Stimulated activated CD4-positive, alpha-beta T cell treated with anti-CD3 and anti-CD28 coated beads, Interleukin-15, amount 100 ng/mL, for 24 hours (primary cell): ENCODE data around the gene CDCA8.
"Not testable (repeated sequence)": the region's sequence is repeated elsewhere in the genome, so short reads cannot be mapped to it uniquely, and the experiment has no call there.

Experiments
- DNase-seq: peaks from one replicate; pipeline ENCODE4 v3.0.0-alpha.2; 2020

CDCA8 gene

DNA sequence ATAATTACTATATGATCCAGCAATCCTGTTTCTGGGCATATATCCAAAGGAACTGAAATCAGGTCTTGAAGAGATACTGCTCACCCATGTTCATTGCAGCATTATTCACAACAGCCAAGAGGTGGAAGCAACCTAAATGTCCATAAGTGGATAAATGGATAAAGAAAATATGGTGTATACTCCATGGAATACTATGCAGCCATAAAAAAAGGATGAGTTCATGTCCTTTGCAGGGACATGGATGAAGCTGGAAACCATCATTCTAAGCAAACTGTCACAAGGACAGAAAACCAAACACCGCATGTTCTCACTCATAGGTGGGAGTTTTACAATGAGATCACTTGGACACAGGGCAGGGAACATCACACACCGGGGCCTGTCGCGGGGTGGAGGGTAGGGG is 46.3 kb downstream of the CDCA8 start:
- DNase-seq: not testable (repeated sequence)

DNA sequence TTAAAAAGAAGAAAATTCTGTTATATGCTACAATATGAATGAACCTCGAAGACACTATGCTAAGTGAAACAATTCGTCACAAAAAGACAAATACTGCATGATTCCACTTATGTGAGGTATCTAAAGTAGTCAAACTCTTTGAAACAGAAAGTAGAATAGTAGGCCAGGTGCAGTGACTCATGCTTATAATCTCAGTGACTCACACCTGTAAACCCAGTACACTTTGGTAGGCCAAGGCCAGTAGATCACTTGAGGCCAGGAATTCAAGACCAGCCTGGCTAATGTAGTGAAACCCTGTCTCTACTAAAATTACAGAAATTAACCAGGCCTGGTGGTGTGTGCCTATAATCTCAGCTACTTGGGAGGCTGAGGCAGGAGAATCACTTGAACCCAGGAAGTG is 46.9 kb downstream of the CDCA8 start:
- DNase-seq: peak; percentile 21

DNA sequence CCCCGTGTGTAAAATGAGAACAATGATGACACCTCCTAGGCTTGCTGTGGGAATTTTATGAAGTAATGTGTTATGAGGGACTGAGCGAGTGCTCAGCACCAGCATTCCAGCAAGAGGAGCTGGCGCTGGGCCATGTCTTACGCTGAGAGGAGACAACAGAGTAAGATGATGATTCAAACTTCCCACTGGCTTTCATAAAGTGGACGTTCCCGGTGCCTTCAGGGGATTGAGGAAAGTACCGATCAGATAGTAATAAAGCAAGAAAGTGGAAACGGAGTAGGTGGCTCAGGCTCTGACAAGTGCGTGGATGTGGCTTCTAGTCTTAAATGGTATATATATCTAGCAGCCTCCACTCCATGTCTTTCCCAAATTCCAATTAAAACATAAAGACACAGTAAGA is 48.8 kb downstream of the CDCA8 start:
- no peak for DNase-seq

DNA sequence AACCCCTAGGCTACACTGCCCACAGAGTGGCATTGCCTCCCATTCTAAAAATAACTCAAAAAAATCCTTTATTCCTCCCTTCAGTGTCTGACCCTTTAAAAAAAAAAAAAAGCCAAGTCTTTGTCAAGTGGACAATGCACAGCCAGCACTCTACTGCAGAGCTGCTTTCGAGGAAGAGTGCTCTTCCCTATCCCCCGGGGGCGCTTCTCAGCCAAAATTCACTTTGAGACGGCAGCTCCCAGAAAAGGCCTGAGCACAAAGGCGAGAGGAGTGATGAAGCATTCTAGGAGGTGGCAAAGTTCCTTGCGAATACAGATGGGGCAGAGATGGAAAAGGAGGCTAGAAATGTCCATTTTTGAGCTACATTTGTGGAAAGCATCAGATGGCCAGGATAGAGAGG is 49.3 kb downstream of the CDCA8 start:
- DNase-seq: no peak

DNA sequence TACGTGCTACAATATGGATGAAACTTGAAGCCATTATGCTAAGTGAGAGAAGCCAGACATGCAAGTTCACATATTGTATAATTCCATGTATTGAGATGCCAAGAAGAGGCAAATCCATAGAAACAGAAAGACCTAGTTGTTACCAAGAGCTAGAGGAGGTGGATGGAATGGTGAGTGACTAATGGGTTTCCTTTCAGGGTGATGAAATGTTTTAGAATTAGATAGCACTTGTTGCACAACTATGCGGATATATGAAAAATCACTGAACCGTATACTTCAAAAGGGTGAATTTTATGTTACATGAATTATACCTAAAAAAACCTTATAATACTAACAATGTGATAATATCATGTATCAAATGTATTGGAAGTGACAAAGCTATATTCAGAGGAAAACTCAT is 54.5 kb downstream of the CDCA8 start:
- DNase-seq: no peak

DNA sequence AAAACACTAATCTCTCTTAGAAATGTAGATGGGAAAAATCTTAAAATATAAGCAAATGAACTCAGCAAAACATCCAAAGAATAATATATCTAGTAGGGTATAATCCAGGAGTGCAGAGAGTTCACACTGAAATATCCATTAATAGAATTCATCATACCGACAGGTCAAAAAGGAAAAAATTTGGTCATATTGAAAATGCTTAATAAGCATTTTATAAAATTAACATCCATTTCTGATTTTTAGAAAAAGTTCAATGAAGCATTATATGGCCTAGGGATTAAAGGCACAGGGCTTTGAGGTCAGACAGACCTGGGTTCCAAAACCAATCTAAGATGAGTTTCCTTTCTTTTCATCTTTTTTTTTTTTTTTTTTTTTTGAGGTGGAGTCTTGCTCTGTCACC is 56.2 kb downstream of the CDCA8 start:
- no peak for DNase-seq

DNA sequence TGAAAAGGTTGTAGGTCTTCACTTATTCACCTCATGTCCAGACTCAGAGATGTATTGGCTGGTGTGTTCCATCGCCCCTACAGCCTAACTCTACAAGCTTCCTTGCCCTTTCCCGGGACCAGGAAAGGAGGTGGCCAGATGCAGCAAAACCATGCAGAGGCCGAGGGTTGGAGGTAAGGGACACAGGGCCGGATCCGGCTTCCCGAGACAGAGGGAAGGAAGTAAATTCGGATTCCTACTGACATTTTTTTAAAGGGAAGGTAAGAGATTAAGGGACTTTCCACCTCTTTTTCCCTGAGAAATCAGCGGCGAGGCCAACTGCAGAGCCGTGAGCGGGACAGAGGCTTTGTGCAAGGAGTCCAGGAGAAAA is 59.9 kb downstream of the CDCA8 start:
- DNase-seq: no peak

DNA sequence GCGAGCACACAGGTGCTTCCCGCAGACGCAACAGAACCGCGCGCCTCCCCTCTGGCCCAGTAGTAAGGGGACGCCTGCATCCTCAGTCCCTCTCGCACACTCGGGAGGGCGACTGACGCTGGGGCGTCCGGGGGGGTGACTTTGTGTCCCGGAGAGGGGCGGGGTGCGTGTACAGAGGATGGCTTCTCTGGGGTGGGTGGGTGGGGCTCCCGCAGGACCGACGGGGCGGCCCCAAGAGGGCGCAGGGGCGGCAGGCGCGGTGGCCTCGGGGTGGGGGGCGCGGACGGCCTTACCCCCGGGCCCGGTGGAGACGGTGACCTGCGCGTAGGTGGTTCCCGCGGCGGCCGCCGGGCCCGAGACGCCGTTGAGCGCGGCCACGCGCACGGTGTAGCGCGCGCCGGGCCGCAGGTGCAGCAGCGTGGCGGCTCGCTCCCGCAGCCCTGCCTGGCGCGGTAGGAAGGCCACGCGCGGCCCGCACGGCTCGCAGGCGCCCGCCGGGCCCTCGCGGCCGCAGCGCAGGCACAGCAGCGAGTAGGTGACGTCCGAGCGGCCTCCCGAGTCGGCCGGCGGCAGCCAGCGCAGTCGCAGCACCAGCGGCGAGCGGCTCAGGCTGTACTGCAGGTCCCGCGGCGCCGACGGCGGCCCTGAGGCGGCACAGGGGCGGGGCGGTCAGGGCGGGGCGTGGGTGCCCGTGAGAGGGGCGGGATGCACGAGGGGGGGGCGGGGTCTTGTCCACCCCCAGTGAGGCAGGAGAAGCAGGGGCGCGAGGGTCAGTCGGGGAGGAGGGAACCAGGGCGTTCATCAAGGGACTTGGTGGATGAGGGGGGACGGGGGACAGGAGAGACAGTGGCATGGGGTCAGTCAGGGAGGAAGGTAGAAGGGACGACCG is 60.5 kb downstream of the CDCA8 start:
- peak; percentile 64 for DNase-seq

DNA sequence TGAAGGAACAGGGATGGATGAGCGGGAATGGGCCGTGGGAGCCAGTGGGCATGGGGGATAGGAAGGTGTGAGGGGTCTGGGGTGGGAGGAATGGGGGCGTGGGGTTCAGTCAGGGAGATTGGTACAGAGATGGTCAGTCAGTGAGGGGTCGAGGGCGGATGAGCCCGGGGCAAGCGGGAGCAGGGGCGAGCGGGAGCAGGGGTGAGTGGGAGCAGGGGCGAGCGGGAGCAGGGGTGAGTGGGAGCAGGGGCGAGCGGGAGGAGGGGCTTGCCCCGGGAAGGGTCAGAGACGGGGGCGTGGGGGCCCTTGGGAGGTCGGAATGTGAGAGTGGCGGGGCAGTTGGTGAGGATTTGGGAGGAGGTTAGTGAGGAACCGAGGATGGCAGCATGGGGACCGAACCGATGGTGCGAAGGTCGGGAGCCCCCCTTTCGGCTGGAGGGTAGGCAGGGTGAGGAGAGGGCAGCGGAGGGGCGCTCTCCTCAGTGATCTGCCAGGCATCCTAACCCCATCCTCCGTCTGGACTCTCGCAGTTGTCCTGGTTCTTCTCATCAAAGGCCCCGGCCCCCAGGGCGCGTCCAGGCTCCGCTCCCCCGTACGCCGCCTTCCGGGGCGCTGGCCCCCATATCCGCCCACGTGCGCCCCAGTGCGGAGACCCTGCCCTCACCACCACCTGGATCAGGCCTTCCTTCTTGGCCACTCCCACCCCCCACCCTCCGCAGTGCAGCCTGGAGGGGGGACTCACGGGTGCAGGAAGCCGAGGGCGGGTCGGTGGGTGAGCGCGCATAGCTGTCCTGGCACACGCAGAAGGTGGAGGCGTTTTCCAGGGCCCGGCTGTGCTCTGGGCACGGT is 61.4 kb downstream of the CDCA8 start:
- peak; percentile 14 for DNase-seq

DNA sequence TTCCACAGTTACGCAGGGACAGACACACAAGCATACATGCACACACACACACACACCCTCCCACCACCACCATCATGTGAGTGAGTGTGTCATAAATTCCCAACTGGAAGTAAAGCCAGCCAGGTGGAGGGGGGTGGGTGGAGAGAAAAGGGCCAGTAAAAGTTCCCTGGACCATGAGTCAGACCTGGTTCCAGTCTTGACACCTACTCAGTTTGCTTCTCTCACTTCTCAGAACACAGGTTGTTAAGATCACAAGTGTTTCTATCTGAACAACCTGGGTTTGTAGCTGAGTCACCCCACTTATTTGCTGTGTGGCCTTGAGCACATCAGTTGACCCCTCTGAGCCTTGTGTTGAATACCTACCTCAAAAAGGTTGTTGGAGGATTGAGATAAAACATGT is 63.0 kb downstream of the CDCA8 start:
- peak; percentile 65 for DNase-seq

DNA sequence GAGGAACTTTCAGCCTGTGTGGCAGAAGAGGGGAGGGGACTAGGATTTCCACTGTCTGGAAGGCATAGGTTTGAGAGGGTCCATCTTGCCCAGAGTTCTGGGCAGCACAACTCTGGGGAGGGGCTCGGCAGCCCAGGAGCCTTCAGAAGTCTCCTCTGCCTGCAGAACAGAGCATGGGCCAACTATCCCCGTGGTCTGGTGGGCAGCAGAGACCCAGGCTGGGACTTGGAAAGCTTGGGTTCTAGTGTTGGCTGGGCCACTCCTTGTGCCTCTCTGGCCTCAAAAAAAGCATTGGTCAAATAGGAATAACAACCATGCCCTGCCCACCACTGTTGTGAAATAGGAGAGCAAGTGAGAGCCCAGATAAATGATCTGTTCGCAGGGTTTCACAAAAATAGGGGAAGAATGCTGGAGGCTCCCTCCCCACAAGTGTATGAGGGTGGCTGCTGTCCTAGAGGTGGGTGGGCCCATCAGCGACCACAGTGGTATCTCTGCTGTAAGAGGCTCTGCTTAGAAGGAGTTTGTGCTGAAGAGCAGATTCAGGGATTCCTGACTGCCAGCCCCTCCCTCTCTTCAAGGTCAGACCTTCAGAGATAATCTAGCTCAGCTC is 63.7 kb downstream of the CDCA8 start:
- DNase-seq: no peak
